Stimulated activated CD4-positive, alpha-beta T cell treated with anti-CD3 and anti-CD28 coated beads, Interleukin-12 subunit alpha, Interleukin-12 subunit beta, amount 100 ng/mL, for 24 hours (primary cell): ENCODE results near the gene IFNAR1.
"Not testable (repeated sequence)": the region's sequence is repeated elsewhere in the genome, so short reads cannot be mapped to it uniquely, and the experiment has no call there.

ENCODE experiments used
- DNase-seq, 2 experiments: peaks; one replicate each; pipeline ENCODE4 v3.0.0-alpha.2; 2020; ENCODE audit warnings: low read depth in 2 of 2

The IFNAR1 gene

GRCh38 chr21:33375101-33375644, 50.4 kb downstream of the IFNAR1 start:
- no peak for DNase-seq

- no peak for DNase-seq
Observed at GRCh38 chr21:33377221-33377920, 52.6 kb downstream of the IFNAR1 start.

DNA sequence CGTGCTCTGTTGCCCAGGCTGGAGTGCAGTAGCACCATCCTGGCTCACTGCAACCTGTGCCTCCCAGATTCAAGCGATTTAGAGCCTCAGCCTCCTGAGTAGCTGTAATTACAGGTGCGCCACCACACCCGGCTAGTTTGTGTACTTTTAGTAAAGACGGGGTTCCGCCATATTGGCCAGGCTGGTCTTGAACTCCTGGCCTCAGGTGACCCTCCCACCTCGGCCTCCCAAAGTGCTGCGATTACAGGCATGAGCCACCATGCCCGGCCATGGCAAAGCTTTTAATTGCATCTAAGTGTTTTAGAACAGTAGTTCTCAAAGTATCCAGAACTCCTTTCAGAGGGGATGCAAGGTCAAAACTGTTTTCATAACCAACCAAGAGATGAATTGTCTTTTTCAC, 53.3 kb downstream of the IFNAR1 start:
- DNase-seq: no peak

DNA sequence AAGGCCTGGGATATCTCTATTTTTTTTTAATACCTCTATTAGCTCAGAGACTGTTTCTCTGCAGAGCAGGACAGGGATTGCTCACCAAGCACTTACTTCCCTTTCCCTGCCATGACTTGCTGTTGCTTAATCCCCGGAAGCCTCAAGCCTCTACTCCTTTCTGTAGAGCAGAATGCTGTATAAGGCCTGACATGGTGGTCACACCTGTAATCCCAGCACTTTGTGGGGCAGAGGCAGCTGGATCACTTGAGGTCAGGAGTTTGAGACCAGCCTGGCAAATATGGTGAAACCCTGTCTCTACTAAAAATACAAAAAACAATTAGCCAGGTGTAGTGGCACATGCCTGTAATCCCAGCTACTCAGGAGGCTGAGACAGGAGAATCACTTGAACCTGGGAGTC, 55.2 kb downstream of the IFNAR1 start:
- not testable (repeated sequence) for DNase-seq

- peak; percentile 82 to 91 for DNase-seq
Observed at GRCh38 chr21:33380483-33380998, 55.8 kb downstream of the IFNAR1 start.

DNA sequence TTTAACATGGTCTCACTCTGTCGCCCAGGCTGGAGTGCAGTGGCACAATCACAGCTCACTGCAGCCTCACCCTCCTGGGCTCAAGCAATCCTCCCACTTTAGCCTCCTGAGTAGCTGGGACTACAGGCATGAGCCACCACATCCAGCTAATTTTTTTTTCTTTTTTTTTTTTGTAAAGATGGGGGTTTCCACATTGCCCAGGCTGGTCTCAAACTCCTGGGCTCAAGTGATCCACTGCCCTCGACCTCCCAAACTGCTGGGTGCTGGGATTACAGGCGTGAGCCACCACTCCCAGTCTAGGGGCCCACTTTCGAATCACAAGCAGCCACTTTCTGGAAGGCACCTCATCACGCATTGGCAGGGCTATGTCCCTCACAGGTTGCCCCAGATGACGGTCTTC, 56.6 kb downstream of the IFNAR1 start:
- DNase-seq: not testable (repeated sequence)

GRCh38 chr21:33383056-33383888, 58.5 kb downstream of the IFNAR1 start:
- DNase-seq: peak; percentile 51 to 60

DNA sequence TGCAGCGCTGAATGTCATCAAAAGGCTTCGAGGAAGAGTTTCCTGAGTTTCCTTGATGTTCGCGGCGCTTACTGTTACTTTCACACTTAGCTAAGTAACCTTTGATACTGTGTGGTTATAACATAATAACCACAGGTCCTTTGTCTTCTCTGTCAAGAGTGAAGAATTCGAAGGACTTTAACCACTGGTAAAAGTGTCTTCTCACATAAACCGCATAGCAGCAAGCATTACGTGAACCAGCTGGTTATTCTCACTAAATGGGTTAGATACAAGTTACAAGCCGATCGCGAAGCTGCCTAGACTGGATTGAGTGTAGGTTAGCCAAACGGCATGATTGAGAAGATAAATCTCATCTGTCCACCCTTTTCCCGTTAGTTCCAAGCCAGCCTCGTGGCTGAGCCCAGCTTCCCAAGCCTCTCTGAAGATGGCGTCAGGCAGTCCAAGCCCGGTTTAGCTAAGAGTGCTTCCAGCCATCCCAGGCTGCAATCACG, 60.1 kb downstream of the IFNAR1 start:
- DNase-seq: no peak

- DNase-seq: no peak
Observed at GRCh38 chr21:33386222-33386784, 61.5 kb downstream of the IFNAR1 start.

DNA sequence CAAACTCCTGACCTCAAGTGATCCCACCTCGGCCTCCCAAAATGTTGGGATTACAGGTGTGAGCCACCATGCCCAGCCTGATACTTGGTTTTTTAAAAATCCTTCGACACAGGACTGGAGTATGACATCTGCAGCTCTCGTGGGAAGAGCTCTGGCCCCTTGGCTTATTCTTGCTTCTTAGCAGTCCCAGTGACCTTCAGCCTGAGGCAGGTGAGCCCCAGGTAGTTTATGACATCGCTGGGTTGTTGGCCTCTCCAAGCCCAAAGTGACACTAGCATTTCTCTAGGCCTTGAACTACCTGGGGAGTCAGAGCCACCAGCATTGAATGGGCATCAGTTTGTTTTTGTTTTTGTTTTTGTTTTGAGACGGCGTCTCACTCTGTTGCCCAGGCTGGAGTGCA, 62.5 kb downstream of the IFNAR1 start:
- DNase-seq: no peak

DNA sequence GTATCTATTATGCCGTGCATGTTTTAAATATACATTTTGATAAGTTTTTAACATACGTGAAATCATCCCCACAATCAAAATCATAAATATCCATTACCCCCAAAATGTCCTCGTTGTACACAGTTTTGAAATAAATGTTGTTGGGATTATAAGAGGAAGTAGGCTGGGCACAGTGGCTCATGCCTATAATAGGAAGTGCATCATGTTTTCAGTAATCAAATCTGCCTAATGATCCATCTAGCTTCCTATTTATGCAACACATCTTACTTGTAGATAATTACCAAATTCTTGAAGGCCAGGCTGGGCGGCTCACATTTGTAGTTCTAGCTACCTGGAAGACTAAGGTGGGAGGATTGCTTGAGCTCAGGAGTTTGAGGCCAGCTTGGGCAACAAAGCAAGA, 63.4 kb downstream of the IFNAR1 start:
- DNase-seq: no peak

- no peak for DNase-seq
Observed at GRCh38 chr21:33390479-33390878, 65.7 kb downstream of the IFNAR1 start.

DNA sequence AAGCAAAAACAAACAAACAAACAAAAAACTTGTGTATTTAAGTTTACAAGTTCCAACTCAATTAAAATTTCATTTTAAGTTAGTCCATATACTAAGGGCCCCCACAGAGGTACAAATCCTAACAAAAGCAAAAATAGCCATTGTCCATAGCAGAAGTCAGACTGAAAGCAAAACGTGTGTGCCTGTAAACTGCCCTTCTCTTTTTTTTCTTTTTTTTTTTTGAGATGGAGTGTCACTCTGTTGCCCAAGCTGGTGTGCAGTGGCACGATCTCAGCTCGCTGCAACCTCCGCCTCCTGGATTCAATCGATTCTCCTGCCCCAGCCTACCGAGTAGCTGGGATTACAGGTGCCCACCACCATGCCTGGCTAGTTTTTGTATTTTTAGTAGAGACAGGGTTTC, 66.9 kb downstream of the IFNAR1 start:
- DNase-seq: no peak

DNA sequence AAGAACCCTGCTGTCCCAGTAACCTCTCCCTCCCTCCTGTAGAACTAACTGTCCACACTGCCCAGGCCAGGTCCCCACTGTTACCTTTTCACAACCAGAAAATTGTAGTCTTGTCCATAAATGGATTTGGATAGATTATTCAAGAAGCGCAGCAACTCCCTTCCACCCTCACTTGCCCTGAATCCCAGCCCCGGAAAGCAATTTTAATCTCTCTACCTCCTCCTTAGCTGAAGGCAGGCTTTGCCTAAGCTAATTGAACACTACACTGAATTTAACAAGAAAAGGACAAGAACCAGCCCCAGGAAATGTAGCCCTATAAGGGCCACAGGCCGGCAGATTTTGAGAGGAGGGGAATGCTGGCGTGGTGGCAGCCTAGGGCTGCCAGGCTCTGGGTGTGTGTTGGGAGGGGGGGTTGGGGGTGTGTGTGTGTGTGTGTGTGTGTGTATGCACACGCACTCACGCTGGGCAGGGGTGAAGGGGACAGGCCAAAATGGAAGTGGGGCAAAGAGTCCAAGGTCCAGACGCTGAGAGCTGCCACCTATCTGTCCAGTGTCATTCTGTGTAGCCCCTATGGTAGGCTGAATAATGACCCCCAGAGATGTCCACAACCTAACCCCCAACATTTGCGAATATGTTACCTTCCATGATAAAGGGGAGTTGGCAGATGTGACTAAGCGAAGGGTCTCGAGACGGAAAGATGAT, 67.7 kb downstream of the IFNAR1 start:
- no peak for DNase-seq

GRCh38 chr21:33393348-33393747, 68.6 kb downstream of the IFNAR1 start:
- no peak for DNase-seq

DNA sequence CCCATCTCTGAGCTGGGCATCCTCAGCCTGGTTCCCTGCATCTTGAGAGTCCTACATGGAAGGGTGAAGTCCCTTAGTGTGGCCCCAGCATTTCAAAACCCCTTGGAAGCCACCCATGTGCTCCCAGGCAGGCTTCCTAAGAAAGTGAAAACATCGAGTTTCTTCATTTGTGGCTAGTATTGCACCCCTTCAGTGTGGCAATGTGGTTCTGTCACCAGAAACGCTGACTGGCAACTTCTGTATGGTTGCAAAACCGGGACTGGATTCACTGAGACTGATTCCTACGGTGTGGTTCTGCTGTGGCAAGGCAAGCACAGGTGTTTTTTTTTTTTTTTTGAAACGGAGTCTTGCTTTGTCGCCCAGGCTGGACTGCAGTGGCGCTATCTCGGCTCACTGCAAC, 69.5 kb downstream of the IFNAR1 start:
- no peak for DNase-seq

DNA sequence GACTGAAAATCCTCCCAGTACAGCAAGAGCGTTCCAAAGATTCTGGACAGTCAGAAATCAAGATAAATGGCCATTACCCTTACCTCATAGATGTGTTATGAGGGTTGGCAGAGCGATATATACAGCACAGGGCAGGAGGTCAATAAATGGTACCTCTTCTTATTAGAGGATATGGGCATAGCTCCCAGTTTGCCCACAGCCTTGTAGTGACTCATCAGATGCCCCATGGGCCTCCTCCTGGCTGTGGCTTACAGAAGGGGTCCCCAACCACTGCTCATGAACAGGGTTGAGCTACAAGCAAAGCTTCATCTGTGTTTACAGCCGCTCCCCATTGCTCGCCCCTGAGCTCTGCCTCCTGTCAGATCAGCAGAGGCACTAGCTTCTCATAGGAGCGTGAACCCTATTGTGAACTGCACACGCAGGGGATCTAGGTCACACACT, 71.1 kb downstream of the IFNAR1 start:
- no peak for DNase-seq

DNA sequence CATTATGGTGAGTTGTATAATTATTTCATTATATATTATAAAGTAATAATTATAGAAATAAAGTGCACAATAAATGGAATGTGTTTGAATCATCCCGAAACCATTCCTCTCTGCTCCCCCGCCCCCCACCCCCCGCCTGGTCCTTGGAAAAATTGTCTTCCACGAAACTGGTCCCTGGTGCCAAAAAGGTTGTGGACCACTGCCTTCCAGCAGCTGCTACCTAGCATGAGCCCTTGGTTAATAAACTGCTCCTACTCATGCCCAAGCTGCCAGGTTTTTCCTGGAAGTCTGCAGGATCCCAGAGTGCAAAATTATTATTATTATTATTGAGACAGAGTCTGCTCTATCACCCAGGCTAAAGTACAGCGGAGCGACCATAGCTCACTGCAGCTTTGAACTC, 71.7 kb downstream of the IFNAR1 start:
- DNase-seq: no peak

DNA sequence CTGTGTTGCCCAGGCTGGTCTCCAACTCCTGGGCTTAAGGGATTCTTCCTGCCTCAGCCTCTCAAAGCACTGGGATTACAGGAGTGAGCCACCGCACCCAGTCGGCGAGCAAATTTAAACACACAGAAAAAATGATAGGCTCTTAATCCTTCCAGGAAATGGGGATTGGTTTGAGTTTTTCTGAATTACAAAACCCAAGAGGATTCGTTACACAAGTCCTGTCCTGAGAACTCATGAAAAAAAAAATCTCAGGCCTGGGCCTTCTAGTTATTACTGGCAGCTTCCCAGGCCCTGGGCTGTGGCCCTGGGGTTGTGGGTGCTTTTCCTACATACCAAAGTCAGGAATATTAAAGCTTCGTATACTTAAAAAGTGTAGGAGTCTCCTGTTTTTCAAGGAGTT, 72.2 kb downstream of the IFNAR1 start:
- no peak for DNase-seq

GRCh38 chr21:33397717-33398116, 72.9 kb downstream of the IFNAR1 start:
- DNase-seq: no peak

DNA sequence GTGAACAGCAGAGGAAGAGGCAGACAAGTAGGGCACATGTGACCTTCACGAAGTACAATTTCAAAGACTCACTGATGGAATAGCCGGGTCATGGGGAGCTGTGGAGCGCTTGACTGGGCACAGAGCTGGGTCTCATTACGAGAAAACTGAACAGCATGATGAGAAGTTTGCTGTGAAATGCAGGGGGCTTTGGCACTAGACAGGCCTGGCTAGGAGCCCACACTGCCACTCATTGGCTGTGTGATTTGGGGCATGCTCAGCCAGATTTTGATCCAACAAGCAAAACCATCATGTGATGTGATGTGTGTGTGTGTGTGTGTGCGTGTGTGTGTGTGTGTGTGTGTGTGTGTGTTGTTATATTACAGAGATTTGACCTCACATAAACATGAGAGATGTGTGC, 73.6 kb downstream of the IFNAR1 start:
- DNase-seq: no peak

DNA sequence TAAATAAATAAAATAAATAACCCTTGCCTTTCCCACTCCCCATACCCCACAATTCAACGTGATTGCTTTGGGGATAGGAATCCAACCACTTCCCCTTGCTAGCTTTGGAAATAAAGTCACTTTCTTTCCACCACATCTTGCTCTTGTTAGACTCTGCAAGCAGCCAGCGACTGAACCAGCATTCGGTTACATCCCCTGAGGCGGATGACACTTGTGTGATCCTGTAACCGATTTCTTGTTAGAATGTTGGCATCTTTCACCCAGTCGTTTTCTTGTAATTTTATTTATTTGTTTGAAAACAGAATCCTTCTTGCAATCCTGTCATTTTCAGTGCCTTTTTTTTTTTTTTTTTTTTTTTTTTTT, 76.8 kb downstream of the IFNAR1 start:
- no peak for DNase-seq
